ENCODE data around the gene DNAJA3. TPM values are rescaled to one million over a fixed set of nuclear protein-coding genes. Genes with fewer than 3 reads are reported as not detected.
A peak's percentile ranks its signal among the peaks of the same experiment; 100 is the strongest.

The DNAJA3 gene
- total RNA-seq, 1 experiment from 2014 or later = 56.2 TPM

DNA sequence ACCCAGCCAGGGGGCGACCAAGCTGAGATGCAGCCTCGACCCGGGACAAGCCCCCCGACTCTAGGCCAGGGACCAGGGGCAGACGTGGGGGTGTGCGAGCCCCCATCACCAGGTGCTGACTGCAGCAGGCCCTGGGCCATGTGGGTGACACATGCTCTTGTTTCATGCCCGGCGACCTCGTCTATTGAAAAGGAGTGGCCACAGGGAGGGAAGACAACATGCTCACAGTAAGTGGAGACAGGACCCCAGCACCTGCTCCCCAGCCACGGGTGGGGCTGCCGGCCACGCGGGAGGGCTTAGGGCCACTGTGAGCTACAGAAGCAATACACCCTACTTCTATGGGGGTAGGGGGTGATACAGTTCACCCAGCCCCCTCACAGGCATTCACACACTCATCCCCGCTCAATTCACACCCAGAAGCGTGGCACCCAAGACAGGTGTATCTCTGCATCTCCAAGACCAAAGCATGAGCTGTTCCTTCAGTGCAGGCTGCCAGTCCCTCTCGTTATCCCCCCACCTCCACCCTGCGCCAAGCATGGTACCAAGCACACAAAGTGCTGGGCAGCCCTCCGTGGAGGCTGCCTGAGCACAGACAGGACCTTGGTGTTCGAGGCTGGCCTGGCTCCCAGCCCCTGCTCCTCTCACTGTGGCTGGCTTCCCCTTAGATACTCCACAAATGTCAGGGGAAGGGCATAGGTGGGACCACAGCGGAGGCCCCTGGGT, 40.4 kb upstream of the DNAJA3 start:
- no peak for DNase-seq
- Histone ChIP-seq H3K27ac (ENCODE audit: insufficient read length, low read depth, low read length) (no peak overlapping the region), H3T11ph (ENCODE audit: low read length) (no peak overlapping the region)

More for the DNA sequence above, 40.4 kb upstream of the DNAJA3 start:
- Histone ChIP-seq H2AFZ (ENCODE audit: low read length) (no peak overlapping the region), H3K79me1 (ENCODE audit: insufficient read depth, low read depth, low read length, poor library complexity, severe bottlenecking) (no peaks in the 10 kb centered on the region), H3K4ac (ENCODE audit: low read depth, low read length) (no peak overlapping the region), H2BK120ac (ENCODE audit: low read depth, low read length, poor library complexity, severe bottlenecking) (no peak overlapping the region), H3K9me3 (ENCODE audit: control insufficient read depth, low read depth, low read length) (no peaks in the 10 kb centered on the region), H3K4me1 (ENCODE audit: insufficient read depth, low read length) (no peaks in the 10 kb centered on the region; the same call in 1 of the 2 replicates), H3K79me2 (ENCODE audit: insufficient read depth, low read length) (no peaks in the 10 kb centered on the region), H3K56ac (ENCODE audit: insufficient read length, low read depth, low read length) (no peak overlapping the region), H2BK15ac (ENCODE audit: low read depth, low read length) (no peak overlapping the region), H3K23ac (ENCODE audit: insufficient read length, low read depth, low read length) (no peak overlapping the region), H4K5ac (ENCODE audit: insufficient read length, low read depth, low read length) (no peak overlapping the region), H2BK5ac (ENCODE audit: insufficient read length, low read length) (no peak overlapping the region), H2BK20ac (ENCODE audit: low read depth, low read length, poor library complexity, severe bottlenecking) (no peak overlapping the region), H2BK12ac (ENCODE audit: insufficient read length, low read depth, low read length) (no peak overlapping the region), H3K9ac (ENCODE audit: extremely low read depth, insufficient read length, low read length) (no peak overlapping the region), H3K18ac (ENCODE audit: insufficient read length, low read depth, low read length) (no peak overlapping the region), H3K27me3 (ENCODE audit: insufficient read depth, low read length) (no peaks in the 10 kb centered on the region), H4K20me1 (ENCODE audit: control insufficient read depth, insufficient read depth, insufficient read length) (no peaks in the 10 kb centered on the region), H3K23me2 (ENCODE audit: insufficient read length, low read depth, low read length, poor library complexity, severe bottlenecking) (no peaks in the 10 kb centered on the region), H2AK5ac (ENCODE audit: insufficient read length, low read length) (no peak overlapping the region), H3K14ac (ENCODE audit: insufficient read depth, low read length) (no peak overlapping the region; the same call in 1 of the 2 replicates), H3K4me2 (ENCODE audit: insufficient read depth, insufficient read length, low read length) (no peak overlapping the region), H4K91ac (ENCODE audit: insufficient read length, low read depth, low read length) (no peak overlapping the region), H4K8ac (replicated peaks; ENCODE audit: insufficient read length, low read depth, low read length) (no peak overlapping the region)
- H3K4me1 Mint-ChIP-seq = peaks cover 14 to 19% of the 10 kb centered on the region in 2 experiments
- no peak overlapping the region; a peak in 1 of 5 replicates for H3K4me3 Mint-ChIP-seq
- WGBS (ENCODE audit: extremely low coverage, insufficient read length, low lambda C conversion rate) = no CpG with 5 or more reads among the region's 20 CpGs
- H3K9me3 Mint-ChIP-seq = no peaks in the 10 kb centered on the region
- peaks cover 0 to 6% (median 2%) of the 10 kb centered on the region in 3 experiments; a peak in 4 of 7 replicates for H3K36me3 Mint-ChIP-seq (ENCODE audit: insufficient read depth in 1 of 3, low read depth in 3 of 3)
- no peaks in the 10 kb centered on the region for H3K27me3 Mint-ChIP-seq (ENCODE audit: low read depth)
- TF ChIP-seq, protein P1, sequence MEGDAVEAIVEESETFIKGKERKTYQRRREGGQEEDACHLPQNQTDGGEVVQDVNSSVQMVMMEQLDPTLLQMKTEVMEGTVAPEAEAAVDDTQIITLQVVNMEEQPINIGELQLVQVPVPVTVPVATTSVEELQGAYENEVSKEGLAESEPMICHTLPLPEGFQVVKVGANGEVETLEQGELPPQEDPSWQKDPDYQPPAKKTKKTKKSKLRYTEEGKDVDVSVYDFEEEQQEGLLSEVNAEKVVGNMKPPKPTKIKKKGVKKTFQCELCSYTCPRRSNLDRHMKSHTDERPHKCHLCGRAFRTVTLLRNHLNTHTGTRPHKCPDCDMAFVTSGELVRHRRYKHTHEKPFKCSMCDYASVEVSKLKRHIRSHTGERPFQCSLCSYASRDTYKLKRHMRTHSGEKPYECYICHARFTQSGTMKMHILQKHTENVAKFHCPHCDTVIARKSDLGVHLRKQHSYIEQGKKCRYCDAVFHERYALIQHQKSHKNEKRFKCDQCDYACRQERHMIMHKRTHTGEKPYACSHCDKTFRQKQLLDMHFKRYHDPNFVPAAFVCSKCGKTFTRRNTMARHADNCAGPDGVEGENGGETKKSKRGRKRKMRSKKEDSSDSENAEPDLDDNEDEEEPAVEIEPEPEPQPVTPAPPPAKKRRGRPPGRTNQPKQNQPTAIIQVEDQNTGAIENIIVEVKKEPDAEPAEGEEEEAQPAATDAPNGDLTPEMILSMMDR (conservative IDR thresholded peaks at IDR 0.05) = no peak
- peak overlapping the region in 1 of 3 experiments; percentile 84; a peak in 3 of 7 replicates for H3K27ac Mint-ChIP-seq

Measured in H9 (cell line).